Measurements from ENCODE around the gene AMBRA1. TPM values are rescaled to one million over a fixed set of nuclear protein-coding genes. Genes with fewer than 3 reads are reported as not detected.

AMBRA1 gene
- polyA plus RNA-seq, 1 experiment = 12.8 TPM

GRCh38 chr11:46633291-46634217, 39.7 kb upstream of the AMBRA1 start:
- H3K27me3 ChIP-seq (ENCODE audit: control insufficient read depth, insufficient read depth, low read length) = no peaks in the 10 kb centered on the region
- no peak for TF ChIP-seq CTCF (IDR thresholded peaks at IDR 0.05; ENCODE audit: insufficient read depth, low read depth, low read length)
- ChIA-PET POLR2A (no interaction called here), CTCF (interaction anchor here (1.3 kb wide), 1 partner anchor 15 kb away, joined by 6 read pairs; no protein-coding TSS in a partner anchor)
- DNase-seq (ENCODE audit: low read depth) = no peak
- no peak overlapping the region for H3K4me3 ChIP-seq (ENCODE audit: low read depth, low read length)
- H3K36me3 ChIP-seq (ENCODE audit: control insufficient read depth, insufficient read depth, low read length) = peaks cover 7% of the 10 kb centered on the region

- DNase-seq (ENCODE audit: low read depth) = no peak
- H3K27me3 ChIP-seq (ENCODE audit: control insufficient read depth, insufficient read depth, low read length) = no peaks in the 10 kb centered on the region
- POLR2A ChIA-PET = no interaction called here
- no peak for TF ChIP-seq CTCF (IDR thresholded peaks at IDR 0.05; ENCODE audit: insufficient read depth, low read depth, low read length)
- no peak overlapping the region for H3K4me3 ChIP-seq (ENCODE audit: low read depth, low read length)
- CTCF ChIA-PET = interaction anchor here (0.9 to 1.3 kb wide), 2 partner anchors 10 to 14 kb away, joined by 3 to 6 read pairs; no protein-coding TSS in a partner anchor
- peaks cover 7% of the 10 kb centered on the region for H3K36me3 ChIP-seq (ENCODE audit: control insufficient read depth, insufficient read depth, low read length)
Measured at GRCh38 chr11:46632502-46632901, 38.7 kb upstream of the AMBRA1 start.

- POLR2A ChIA-PET = no interaction called here
- Histone ChIP-seq H3K27me3 (ENCODE audit: control insufficient read depth, insufficient read depth, low read length) (no peaks in the 10 kb centered on the region), H3K36me3 (ENCODE audit: control insufficient read depth, insufficient read depth, low read length) (peaks cover 7% of the 10 kb centered on the region), H3K4me3 (ENCODE audit: low read depth, low read length) (no peak overlapping the region)
- CTCF ChIA-PET = interaction anchor here (1.6 kb wide), 1 partner anchor 14 kb away, joined by 9 read pairs; the partner anchor contains the start of genes ATG13 and HARBI1
- TF ChIP-seq CTCF (IDR thresholded peaks at IDR 0.05; ENCODE audit: insufficient read depth, low read depth, low read length) = no peak
- DNase-seq (ENCODE audit: low read depth) = no peak
Measured at GRCh38 chr11:46631676-46632075, 37.9 kb upstream of the AMBRA1 start.

GRCh38 chr11:46630237-46630636, 36.4 kb upstream of the AMBRA1 start:
- ChIA-PET CTCF (interaction anchor here (0.6 to 1.5 kb wide), 5 partner anchors 13 to 45 kb away, joined by 3 to 5 read pairs (median 4); partner anchors contain the start of genes ATG13 and HARBI1), POLR2A (no interaction called here)
- Histone ChIP-seq H3K4me3 (ENCODE audit: low read depth, low read length) (no peak overlapping the region), H3K27me3 (ENCODE audit: control insufficient read depth, insufficient read depth, low read length) (no peaks in the 10 kb centered on the region), H3K36me3 (ENCODE audit: control insufficient read depth, insufficient read depth, low read length) (peaks cover 9% of the 10 kb centered on the region)
- no peak for TF ChIP-seq CTCF (IDR thresholded peaks at IDR 0.05; ENCODE audit: insufficient read depth, low read depth, low read length)
- DNase-seq (ENCODE audit: low read depth) = no peak

GRCh38 chr11:46628961-46629360, 35.1 kb upstream of the AMBRA1 start:
- POLR2A ChIA-PET = no interaction called here
- Histone ChIP-seq H3K27me3 (ENCODE audit: control insufficient read depth, insufficient read depth, low read length) (no peaks in the 10 kb centered on the region), H3K4me3 (ENCODE audit: low read depth, low read length) (no peak overlapping the region), H3K36me3 (ENCODE audit: control insufficient read depth, insufficient read depth, low read length) (peaks cover 11% of the 10 kb centered on the region)
- no peak for DNase-seq (ENCODE audit: low read depth)
- CTCF ChIA-PET = interaction anchor here (1.3 to 1.5 kb wide), 2 partner anchors 11 to 14 kb away, joined by 3 to 4 read pairs; partner anchors contain the start of genes ATG13 and HARBI1
- no peak for TF ChIP-seq CTCF (IDR thresholded peaks at IDR 0.05; ENCODE audit: insufficient read depth, low read depth, low read length)

All from BJ (cell line).